Measurements from ENCODE around the gene NT5M. TPM values are rescaled to one million over a fixed set of nuclear protein-coding genes. Genes with fewer than 3 reads are reported as not detected.

Gene NT5M
- total and polyA plus RNA-seq, 9 of the 15 experiments (the other 6 are each of a cell fraction or from before 2014, with no cell fraction given) = 0.24 to 10.1 (median 3.4) TPM

DNA sequence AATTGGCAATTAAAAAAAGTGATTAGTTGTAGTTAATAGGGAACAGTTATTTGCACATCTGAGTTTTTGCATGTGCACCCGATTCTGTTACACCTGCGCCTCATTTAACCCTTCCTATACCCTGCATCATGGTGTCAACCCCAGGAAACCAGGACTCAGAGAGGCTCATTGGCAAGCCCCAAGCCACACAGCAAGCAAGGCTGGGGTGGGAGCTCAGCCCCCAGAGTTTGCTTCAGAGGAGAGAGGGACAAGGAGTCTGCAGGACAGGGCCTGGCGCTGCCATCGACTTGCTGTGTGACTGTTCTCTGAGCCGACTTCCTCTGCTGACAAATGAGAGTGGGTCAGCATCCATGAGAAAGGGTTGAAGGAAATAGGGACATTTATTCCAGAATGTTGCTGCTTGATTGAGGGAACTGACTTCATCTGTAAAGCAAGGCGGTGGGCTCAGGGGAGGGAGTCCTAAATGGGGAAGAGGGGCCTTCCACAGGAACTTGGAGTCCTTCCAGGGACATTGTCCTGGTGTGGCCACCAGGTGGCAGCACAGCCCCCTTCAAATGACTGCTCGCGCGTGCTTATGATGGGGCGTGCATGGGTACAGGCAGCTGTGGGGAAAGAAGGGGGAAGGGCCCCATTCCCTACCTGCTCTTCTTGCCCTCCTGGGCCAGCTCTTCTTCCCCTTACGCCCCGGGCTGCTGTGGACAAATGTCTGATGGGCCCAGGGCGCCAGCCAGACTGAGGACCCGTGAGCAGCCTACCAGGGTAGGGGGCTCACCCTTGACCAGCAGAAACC lies 51.6 kb downstream of the NT5M start (continued):
- TF ChIP-seq, protein P1, sequence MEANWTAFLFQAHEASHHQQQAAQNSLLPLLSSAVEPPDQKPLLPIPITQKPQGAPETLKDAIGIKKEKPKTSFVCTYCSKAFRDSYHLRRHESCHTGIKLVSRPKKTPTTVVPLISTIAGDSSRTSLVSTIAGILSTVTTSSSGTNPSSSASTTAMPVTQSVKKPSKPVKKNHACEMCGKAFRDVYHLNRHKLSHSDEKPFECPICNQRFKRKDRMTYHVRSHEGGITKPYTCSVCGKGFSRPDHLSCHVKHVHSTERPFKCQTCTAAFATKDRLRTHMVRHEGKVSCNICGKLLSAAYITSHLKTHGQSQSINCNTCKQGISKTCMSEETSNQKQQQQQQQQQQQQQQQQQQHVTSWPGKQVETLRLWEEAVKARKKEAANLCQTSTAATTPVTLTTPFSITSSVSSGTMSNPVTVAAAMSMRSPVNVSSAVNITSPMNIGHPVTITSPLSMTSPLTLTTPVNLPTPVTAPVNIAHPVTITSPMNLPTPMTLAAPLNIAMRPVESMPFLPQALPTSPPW (CRISPR knock-in tag; IDR thresholded peaks at IDR 0.05) = no peak
- TF ChIP-seq, protein P2, sequence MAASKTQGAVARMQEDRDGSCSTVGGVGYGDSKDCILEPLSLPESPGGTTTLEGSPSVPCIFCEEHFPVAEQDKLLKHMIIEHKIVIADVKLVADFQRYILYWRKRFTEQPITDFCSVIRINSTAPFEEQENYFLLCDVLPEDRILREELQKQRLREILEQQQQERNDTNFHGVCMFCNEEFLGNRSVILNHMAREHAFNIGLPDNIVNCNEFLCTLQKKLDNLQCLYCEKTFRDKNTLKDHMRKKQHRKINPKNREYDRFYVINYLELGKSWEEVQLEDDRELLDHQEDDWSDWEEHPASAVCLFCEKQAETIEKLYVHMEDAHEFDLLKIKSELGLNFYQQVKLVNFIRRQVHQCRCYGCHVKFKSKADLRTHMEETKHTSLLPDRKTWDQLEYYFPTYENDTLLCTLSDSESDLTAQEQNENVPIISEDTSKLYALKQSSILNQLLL (CRISPR knock-in tag; IDR thresholded peaks at IDR 0.05; ENCODE audit: borderline replicate concordance) = no peak
- TF ChIP-seq PHB2 (IDR thresholded peaks at IDR 0.05; ENCODE audit: low read depth) (no peak), XRCC5 (IDR thresholded peaks at IDR 0.05; ENCODE audit: low read depth, low read length) (peak; percentile 72; the same call in 1 of the 2 replicates), MYC (IDR thresholded peaks at IDR 0.05; ENCODE audit: low read depth, low read length) (peak; percentile 61; the same call in 1 of the 2 replicates), MYC (CRISPR knock-in tag; IDR thresholded peaks at IDR 0.05; ENCODE audit: borderline replicate concordance, low read depth) (no peak), STAG1 (CRISPR knock-in tag; IDR thresholded peaks at IDR 0.05; ENCODE audit: borderline replicate concordance) (peak; percentile 77; the same call in 1 of the 2 replicates), CREM (IDR thresholded peaks at IDR 0.05; ENCODE audit: low read depth) (peak; percentile 66; the same call in 1 of the 2 replicates), SRSF7 (optimal IDR thresholded peaks at IDR 0.05; ENCODE audit: low read depth, low read length) (no peak), NRF1 (conservative IDR thresholded peaks at IDR 0.05 in 1 of 2, IDR thresholded peaks at IDR 0.05 in 1 of 2) (0 out of 4 replicates have a peak, but pooled peaks of 1 of the 2 experiments have one; percentile 23), ZBTB17 (CRISPR knock-in tag; IDR thresholded peaks at IDR 0.05) (no peak), CBX2 (IDR thresholded peaks at IDR 0.05; ENCODE audit: insufficient read depth, low read length, poor library complexity, severe bottlenecking) (no peak), NFIX (CRISPR knock-in tag; IDR thresholded peaks at IDR 0.05; ENCODE audit: low read depth) (peak; percentile 21; the same call in 1 of the 2 replicates), ELF4 (CRISPR knock-in tag; IDR thresholded peaks at IDR 0.05) (no peak), ZNF41 (CRISPR knock-in tag; conservative IDR thresholded peaks at IDR 0.05) (no peak), STAT5A (IDR thresholded peaks at IDR 0.05; ENCODE audit: borderline replicate concordance, low read length) (no peak)
- TF ChIP-seq, protein P3, sequence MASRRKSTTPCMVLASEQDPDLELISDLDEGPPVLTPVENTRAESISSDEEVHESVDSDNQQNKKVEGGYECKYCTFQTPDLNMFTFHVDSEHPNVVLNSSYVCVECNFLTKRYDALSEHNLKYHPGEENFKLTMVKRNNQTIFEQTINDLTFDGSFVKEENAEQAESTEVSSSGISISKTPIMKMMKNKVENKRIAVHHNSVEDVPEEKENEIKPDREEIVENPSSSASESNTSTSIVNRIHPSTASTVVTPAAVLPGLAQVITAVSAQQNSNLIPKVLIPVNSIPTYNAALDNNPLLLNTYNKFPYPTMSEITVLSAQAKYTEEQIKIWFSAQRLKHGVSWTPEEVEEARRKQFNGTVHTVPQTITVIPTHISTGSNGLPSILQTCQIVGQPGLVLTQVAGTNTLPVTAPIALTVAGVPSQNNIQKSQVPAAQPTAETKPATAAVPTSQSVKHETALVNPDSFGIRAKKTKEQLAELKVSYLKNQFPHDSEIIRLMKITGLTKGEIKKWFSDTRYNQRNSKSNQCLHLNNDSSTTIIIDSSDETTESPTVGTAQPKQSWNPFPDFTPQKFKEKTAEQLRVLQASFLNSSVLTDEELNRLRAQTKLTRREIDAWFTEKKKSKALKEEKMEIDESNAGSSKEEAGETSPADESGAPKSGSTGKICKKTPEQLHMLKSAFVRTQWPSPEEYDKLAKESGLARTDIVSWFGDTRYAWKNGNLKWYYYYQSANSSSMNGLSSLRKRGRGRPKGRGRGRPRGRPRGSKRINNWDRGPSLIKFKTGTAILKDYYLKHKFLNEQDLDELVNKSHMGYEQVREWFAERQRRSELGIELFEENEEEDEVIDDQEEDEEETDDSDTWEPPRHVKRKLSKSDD (conservative IDR thresholded peaks at IDR 0.05; ENCODE audit: low read length) = no peak
- TF ChIP-seq, protein P4, sequence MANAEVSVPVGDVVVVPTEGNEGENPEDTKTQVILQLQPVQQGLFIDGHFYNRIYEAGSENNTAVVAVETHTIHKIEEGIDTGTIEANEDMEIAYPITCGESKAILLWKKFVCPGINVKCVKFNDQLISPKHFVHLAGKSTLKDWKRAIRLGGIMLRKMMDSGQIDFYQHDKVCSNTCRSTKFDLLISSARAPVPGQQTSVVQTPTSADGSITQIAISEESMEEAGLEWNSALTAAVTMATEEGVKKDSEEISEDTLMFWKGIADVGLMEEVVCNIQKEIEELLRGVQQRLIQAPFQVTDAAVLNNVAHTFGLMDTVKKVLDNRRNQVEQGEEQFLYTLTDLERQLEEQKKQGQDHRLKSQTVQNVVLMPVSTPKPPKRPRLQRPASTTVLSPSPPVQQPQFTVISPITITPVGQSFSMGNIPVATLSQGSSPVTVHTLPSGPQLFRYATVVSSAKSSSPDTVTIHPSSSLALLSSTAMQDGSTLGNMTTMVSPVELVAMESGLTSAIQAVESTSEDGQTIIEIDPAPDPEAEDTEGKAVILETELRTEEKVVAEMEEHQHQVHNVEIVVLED (CRISPR knock-in tag; IDR thresholded peaks at IDR 0.05) = no peak
- TF ChIP-seq, protein P5, sequence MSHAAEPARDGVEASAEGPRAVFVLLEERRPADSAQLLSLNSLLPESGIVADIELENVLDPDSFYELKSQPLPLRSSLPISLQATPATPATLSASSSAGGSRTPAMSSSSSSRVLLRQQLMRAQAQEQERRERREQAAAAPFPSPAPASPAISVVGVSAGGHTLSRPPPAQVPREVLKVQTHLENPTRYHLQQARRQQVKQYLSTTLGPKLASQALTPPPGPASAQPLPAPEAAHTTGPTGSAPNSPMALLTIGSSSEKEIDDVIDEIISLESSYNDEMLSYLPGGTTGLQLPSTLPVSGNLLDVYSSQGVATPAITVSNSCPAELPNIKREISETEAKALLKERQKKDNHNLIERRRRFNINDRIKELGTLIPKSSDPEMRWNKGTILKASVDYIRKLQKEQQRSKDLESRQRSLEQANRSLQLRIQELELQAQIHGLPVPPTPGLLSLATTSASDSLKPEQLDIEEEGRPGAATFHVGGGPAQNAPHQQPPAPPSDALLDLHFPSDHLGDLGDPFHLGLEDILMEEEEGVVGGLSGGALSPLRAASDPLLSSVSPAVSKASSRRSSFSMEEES (CRISPR knock-in tag; IDR thresholded peaks at IDR 0.05) = no peak

Measured in K562 (cell line).